NCI-H345 (cell line): Measurements from ENCODE around the gene JOSD1.

Experiments
- DNase-seq: peaks from one replicate; lab custom pipeline; 2025; lab: John Stamatoyannopoulos, UW

The JOSD1 gene

DNA sequence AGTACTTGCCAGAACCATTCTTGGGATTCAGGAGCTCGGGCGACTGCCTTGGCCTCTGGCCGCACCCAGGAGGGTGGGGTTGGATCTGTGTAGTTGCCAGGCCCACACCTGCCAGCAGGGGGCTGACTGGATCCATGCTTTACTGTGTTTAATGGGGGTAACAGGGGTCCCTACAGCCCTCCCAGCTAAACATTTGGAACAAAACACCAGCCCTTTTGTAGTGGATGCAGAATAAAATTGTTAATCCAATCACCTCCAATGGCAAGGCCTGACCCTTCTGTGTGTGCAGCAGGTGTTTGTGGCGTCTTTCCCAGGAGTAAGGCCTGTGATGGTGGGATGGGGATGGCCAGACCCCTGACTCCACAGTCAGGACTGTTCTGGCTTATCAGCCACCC is 32.6 kb upstream of the JOSD1 start:
- peak; percentile 22 for DNase-seq

DNA sequence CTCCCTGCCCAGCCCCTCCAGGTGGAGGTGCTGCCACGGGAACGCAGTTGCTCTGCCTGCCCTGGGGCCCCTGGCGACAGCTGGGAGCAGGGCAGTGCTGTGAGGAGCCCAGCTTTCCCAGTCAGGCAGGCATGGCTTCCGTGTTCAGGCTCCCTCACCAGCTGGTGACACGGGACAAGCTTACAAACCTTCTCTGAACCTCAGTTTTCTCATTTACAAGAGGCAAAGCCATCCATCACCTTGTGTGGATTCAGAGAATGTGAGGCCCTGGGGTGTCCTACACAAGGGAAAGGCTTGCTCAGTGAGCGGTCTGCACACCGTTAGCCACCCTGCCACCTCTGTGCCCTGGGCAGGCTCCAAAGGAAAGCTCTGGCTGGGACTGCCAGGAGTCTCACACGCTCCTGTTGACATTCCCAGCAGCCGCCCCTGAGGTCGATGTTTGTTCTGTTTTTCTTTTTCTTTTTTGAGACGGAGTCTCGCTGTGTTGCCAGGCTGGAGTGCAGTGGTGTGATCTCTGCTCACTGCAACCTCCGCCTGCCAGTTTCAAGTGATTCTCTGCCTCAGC is 31.6 kb upstream of the JOSD1 start:
- DNase-seq = peak; percentile 37

DNA sequence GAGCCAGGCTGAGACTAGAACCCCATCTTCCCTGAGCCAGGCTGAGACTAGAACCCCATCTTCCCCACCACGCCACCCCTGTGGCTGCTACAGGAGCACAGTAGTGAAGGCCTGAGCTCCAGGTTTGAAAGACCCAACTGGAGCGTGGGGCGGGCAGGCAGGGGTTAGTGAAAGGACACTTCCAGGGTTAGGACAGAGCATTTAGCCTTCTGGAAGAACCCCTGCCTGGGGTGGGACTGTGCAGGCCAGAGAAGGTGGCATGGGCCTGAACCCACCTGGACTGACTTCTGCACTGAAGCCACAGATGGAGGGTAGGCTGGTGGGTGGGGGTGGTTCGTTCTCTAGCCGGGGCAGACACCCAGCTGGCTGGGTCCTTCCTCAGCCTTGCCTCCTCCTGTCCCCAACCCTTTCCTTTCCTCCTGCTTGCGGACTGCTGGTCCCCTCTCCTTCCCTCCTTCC is 31.0 kb upstream of the JOSD1 start:
- DNase-seq = no peak

DNA sequence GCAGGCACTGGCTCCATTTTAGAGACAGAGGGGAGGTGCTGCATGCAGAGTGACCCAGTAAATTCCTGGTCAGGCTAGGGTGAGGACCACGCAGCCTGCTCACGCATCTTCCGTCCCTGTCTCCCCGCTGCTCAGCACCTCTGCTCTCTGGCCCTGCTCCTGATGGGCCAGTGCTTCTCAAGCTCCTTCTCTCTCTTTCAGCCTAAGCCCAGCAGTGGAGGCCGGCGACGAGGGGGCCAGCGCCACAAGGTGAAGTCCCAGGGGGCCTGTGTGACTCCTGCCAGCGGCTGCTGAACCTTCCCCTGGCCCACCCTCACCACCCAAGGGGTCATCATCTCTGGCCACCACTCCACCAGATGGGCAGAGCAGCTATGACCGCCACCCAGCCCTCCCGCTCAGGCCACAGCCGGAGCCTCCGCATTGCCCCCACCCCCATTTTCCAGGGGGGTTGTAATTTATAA is 29.7 kb upstream of the JOSD1 start:
- no peak for DNase-seq

DNA sequence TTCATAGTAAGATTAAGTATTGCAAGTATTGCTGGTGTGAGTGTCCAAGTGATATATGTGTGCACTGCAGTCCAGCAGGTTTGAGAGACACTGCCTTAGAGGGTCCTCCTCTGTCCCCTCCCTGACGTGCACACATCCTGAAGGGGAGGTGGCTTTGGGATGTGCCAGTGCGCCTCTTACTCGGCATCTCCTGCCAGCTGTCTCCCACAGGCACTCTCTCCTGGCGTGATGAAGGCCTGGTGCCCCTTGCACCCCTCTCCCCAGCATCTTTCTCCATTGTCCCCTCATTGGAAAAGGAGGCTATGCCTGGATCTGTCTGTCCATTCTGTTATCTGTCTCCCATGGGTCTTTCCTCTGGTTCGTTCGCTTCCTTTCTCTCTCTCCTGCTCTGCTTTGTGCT is 29.2 kb upstream of the JOSD1 start:
- no peak for DNase-seq

DNA sequence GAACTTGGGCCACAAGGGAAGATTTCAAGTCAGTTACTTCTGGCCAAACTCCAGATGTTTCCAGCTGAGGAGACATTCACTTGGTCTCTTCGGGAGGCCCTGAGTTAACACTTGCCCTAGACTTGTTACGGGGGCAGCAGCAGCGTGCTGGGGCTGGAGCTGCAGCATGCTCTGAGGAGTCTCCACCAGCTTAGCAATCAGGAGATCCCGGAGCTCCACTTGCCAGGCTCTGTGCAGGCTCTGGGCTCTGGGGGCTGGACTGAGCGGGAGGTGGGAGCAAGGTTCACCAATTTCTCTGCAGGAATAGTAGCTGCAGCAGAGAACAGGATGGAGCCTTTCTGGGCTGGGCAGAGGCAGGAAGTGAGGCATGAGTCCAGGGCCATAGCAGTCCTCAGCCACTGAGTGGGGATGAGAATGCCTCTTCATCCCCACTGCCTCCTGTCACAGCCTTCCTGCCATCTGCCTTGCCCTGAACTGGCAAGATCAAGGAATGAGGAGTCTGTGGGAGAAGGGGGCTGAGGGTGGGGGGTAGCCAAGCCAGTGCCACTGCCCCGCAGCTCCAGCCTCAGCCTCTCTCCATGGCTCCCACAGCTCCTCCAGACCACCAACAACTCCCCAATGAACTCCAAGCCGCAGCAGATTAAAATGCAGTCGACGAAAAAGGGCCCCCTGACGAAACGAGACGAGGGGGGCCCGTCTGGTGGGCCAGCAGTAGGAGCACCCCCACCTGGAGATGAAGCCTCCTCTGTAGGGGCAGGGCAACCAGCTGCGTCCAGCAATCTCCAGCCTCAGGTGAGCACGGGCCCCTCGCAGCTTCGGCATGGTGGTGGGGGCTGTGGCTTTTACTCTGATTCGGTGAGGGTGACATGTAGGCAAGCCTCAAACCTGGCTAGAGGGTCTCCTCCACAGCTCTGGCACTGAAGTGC is 28.4 kb upstream of the JOSD1 start:
- no peak for DNase-seq

DNA sequence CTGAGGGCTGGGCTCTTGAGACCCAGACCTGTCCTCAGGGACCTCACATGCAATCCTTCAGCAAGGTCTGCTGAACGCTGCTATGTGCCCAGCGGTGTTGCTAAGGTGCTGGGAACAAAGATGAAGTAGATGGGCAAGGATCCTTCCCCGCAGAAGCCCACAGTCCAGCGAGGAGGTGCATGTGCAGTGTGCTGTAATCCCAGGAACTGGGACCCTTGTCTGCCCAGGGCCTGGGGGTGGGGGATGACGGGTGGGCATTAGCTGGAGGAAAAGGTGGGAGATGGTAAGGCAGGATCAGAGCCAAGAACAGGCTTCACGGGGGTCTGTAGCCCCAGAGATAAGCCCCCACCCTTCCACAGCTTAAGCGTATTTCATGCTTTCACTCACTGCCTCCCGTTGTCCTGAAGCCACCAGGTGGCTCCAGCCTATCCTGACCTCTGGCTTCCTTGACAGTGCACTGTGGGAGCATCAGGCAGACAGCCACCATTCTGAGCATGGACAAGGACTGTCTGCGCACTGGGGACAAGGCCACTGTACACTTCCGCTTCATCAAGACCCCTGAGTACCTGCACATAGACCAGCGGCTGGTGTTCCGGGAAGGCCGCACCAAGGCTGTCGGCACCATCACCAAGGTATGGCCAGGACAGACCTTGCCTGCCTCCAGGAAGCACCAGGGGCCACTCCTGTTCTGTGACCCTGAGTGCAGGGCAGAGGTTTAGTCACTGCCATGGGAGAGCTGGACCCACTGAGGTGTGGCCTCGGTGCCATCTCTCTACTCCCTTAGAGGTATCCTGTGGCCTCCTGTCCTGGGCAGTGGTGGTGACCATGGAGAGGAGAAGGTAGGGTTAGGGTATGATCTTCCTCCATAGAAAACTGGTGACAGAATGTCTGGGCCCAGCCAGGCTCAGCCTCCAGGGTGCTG is 27.0 kb upstream of the JOSD1 start:
- DNase-seq = no peak

DNA sequence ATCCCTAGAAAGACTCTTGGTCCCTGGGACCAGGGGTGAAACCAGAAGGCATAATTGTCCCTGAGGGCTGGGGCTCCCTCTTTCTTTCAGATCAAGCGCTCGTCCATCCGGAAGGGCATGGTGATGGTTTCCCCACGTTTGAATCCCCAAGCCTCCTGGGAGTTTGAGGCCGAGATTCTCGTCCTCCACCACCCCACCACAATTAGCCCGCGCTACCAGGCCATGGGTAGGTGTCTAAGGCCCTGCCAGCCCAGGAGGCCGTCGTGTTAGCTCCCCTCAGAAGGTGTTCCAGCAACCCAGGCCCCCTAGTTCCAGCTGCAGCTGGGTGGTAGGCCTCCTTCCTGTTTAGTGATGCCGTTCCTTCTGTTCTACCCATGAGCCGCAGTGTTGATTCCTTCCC is 26.4 kb upstream of the JOSD1 start:
- DNase-seq = no peak

DNA sequence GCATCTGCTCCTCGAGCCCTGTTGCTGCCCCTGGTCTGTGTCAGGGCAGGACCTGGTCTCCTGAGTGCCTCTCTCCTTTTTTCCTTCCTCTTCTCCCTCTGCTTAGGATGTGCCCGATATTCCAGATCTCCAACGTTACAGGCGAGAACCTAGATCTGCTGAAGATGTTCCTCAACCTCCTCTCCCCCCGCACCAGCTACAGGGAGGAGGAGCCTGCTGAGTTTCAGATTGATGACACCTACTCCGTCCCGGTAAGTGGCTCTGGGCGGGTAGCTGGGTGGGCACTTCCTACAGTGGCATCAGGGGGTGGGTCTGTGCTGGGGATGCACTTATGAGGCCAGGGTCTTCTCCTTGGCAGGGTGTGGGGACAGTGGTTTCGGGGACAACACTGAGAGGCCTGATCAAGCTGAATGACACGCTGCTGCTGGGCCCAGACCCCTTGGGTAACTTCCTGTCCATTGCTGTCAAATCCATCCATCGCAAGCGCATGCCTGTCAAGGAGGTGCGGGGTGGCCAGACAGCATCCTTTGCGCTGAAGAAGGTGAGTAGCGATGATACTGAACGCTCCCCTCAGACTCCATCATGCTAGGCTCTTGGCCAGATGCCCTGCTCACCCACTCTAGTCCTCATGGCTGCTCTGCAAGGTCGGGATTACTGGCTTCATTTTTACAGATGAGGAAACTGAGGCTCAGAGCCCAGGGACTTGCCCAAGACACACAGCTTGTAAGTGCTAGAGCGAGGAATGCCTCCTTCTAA is 25.3 kb upstream of the JOSD1 start:
- no peak for DNase-seq

DNA sequence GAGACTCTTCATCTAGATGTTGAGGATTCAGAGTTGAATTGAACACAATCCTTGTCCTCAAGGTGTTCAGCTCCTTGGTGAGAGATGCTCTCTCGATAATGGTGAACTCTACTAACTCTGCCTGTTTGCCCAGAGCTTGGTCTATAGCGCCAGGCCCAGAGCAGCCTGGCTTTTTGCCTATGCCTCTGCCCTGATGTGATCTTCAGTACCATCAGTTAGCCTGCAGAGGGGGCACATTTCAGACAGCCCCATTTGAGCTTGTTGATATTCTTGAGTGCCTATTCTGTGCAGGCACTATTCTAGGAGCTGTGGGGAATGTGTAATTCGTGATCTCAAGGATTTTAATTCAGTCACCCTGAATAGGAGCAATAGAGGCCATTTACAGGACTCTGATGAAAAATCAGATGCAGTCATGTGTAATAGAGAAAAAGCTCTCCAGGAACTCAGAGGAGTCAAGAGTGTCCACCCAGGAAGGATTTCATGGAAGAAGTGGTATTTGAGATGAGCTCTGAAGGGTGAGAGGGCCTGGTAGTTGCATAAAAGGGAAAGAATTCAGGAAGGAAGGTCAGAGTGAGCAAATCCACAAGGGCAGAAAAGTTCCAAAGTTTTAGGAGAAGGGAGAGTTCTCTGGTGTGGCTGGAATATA is 24.3 kb upstream of the JOSD1 start:
- no peak for DNase-seq

DNA sequence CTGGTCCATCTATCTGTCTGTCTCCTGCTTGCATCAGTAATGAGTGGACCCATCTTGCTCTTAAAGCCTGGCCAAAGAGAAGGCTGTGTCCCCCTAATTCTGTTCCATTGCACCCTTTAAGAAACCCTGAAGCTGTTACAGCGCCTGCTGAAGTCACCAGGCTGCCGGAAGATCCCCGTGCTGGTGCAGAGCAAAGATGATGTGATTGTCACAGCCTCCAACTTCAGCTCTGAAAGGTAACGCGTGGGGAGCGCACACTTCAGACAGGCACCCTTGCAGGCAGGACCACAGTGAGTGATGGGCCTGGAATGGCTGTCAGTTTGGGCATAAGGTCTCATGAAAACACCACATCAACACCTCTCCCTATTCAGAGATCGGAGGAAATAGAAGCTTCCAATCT is 23.4 kb upstream of the JOSD1 start:
- no peak for DNase-seq

DNA sequence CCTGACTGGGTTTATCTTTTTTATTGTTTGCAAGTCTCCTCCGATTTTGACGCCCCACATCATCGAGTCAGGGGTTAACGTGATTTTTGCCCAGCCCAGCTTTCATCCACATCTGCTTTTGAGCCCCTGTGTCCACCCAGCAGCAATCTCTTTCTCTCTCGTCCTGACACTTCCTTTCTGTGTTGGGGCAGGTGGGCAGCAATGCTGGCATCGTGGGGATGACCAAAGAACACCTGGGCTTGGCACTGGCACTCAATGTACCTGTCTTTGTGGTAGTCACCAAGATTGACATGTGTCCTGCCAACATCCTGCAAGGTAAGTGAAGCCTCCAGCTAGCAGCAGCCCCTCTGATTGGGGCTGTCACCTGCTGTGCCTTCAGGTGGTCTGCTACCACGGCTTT is 20.8 kb upstream of the JOSD1 start:
- no peak for DNase-seq

DNA sequence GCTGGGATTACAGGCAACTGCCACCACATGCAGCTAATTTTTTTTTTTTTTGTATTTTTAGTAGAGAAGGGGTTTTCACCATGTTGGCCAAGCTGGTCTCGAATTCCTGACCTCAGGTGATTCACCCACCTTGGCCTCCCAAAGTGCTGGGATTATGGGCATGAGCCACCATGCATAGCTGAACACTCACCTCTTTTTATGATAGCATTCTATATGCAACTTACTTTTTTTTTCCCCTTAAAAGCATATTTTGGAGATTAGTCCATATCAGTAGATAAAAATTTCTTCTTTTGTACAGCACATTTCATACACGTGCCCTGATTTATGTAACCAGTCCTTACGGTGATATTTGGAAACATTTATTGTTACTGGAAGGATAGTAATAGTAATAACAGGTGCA is 19.6 kb upstream of the JOSD1 start:
- no peak for DNase-seq

DNA sequence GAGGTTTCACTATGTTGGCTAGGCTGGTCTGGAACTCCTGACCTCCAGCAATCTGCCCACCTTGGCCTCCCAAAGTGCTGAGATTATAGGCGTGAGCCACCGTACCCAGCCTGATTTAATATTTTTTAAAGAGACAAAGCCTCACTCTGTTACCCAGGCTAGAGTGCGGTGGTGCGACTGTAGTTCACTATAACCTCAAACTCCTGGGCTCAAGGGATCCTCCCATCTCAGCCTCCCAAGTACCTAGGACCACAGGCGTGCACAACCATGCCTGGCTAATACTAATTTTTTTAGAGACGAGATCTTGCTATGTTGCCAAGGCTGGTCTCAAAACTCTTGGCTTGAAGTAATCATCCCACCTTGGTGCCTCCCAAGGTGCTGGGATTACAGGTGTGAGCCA is 18.5 kb upstream of the JOSD1 start:
- no peak for DNase-seq

DNA sequence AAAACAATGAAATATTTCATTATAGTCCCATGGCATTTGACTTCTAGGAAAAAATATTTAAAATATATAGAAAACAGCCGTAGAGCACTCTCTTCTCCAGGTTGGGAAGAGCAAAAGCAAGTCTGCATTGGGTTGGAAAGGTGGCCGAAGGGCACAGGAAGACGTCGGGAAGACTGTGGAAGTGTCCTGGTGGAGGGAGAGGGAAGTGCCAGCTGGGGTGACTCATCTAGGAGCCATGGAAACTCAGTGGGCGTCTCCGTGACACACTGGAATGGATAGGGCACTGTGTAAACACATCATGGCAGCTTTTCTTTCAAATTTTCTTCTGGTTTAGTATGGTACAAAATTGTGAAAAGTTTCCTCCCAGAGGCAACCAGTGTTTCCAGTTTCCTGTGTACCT is 17.7 kb upstream of the JOSD1 start:
- DNase-seq = peak; percentile 14

DNA sequence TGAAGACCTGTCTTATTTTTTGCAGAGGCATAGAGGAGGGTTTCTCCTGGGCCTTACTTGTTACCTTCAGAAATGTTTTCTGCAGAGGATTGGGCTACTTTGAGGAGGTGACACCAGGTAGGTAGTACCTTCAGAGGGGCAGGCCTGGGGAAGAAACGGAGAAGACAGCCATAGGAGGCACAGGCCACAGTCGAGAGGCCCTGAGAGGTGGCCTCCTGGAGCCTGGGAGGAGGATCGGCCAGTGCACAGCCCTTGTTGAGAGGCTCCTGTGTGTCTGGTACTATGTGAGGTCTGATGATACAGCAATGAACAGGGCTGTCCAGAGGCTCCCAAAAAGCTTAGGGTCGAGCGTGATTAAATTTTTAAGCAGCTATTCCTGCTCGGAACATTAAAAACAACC is 16.5 kb upstream of the JOSD1 start:
- DNase-seq = no peak

DNA sequence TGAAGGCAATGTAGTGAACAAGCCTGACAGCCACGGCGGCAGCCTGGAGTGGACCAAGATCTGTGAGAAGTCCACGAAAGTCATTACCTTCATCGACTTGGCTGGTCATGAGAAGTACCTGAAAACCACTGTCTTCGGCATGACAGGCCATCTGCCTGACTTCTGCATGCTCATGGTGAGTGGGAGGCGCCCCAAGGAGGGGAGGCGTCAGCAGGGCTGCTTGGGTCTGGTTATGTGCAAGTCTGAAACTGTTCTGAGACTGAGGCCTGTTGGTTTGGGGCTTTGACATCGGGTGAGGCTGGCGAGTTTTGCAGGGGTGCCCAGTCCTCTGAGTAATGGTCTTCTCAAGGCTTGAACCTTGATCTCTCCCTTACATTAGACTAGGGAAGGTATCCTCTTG is 16.1 kb upstream of the JOSD1 start:
- no peak for DNase-seq

DNA sequence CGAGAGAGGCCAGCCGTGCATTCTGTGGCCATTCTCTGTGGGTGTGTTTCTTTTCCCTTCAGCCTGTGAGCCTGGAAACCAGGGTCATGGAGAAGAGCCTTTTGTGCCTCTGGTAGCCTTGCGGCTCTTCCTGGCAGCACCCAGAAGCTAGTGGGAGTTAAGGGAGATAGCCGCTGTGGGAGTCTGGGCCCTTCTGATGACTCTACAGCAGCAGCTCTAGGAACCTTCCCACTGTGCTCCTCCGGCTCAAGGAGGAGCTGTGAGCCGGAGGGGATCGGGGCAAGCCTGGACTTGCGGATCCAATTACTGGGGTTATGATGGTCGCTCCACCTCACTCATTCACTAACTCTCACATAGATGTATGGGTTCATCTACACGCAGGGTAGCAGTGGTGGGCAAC is 15.5 kb upstream of the JOSD1 start:
- DNase-seq = no peak

DNA sequence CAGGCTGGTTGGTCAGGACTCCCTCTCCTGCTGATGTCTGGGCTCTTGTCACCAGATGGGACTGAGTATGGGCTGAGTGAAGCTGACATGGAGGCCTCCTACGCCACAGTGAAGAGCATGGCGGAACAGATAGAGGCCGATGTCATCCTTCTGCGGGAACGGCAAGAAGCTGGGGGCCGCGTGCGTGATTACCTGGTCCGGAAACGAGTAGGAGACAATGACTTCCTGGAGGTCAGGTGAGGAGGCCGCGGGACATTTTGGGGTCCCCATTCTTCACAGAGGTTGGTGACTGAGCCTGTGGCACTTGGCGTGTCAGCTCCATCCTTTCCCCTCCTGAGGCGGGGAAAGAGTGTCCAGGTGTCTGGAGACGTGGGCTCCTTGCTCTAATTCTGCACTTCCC is 15.1 kb upstream of the JOSD1 start:
- no peak for DNase-seq

DNA sequence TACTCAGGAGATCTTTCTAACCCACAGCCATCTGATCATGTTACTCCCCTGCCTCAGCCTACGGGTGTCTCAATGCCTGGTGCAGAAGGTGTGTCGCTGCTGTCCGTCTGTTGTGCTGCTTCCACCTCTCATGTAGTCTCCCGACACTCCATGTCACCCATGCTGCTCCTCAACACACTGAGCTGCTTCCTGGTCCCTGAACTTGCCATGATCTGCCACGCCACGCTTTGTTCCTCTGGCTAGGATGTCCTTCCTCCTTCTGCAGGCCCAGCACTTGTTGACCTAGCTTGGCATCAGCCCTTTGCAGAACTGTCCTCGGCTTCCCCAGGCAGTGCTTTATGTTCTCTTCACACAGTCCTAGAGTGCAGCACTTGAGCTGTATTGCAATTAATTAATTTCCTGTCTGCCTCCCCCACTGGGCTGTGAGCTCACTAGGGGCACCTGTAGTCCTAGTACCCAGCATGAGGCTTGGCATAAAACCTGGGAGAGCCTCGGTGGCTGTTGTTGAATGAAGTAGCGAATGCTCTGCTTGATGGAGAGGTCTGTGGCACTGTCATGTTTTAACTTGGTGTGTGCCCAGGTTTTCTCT is 14.5 kb upstream of the JOSD1 start:
- peak; percentile 23 for DNase-seq

DNA sequence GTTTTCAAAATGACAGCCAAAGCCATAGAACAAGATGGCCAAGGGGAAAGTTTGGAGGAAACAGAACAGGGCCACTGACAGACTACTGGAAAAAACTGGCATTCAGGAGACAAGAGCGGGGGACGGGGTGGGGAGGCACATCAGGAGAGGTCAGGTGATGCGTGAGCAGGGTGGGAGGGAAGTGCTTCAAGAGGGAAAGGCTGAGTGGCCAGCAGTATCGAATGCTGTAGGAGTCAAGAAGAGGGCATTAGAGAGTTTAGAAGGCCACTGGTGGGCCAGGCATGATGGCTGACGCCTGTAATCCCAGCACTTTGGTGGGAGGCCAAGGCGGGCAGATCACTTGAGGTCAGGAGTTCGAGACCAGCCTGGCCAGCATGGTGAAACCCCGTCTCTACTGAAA is 13.2 kb upstream of the JOSD1 start:
- no peak for DNase-seq
